GM23338 (cell line): ENCODE results near the gene PAEP. TPM values are rescaled to one million over a fixed set of nuclear protein-coding genes. Genes with fewer than 3 reads are reported as not detected.

Experiments
- ATAC-seq: fragments of 200-7000 bp; cut with Tn5 transposase; 3 replicates; pipeline ENCODE4 v1.9.1; 2020
- DNase-seq: peaks from one replicate; pipeline ENCODE4 v3.0.0-alpha.2; 2015; ENCODE audit warnings: low spot score
- H2AFZ ChIP-seq: fragments of 200-600 bp; sonication (generic); 2 replicates; pipeline ENCODE4 v1.8.0; 2016; ENCODE audit warnings: antibody characterized with exemption, mild to moderate bottlenecking, moderate library complexity
- H3F3A ChIP-seq: fragments of 200-600 bp; sonication (generic); replicated peaks from 2 replicates; pipeline ENCODE4 v1.8.0; 2017; ENCODE audit warnings: antibody characterized with exemption, mixed run types, low read depth
- H3K27ac ChIP-seq: fragments of 200-600 bp; sonication (generic); 2 replicates; pipeline ENCODE4 v1.6.1; 2016; ENCODE audit warnings: low read depth
- H3K27me3 ChIP-seq: fragments of 200-600 bp; sonication (generic); 2 replicates; pipeline ENCODE4 v1.8.0; 2016; ENCODE audit warnings: mild to moderate bottlenecking, mixed run types, moderate library complexity; ENCODE audit not compliant: insufficient read depth
- H3K36me3 ChIP-seq: fragments of 200-600 bp; sonication (generic); 2 replicates; pipeline ENCODE4 v1.8.0; 2016; ENCODE audit warnings: mild to moderate bottlenecking; ENCODE audit not compliant: insufficient read depth
- H3K4me1 ChIP-seq: fragments of 200-600 bp; sonication (generic); 2 replicates; pipeline ENCODE4 v1.8.0; 2016; ENCODE audit warnings: mild to moderate bottlenecking, moderate library complexity; ENCODE audit not compliant: insufficient read depth
- H3K4me2 ChIP-seq: fragments of 200-600 bp; sonication (generic); 2 replicates; pipeline ENCODE4 v1.7.1; 2017; ENCODE audit warnings: mixed run types
- H3K4me3 ChIP-seq: fragments of 200-600 bp; sonication (generic); 2 replicates; pipeline ENCODE4 v1.6.1; 2016; ENCODE audit warnings: mixed run types
- H3K79me2 ChIP-seq: fragments of 200-600 bp; sonication (generic); replicated peaks from 2 replicates; pipeline ENCODE4 v1.8.0; 2017; ENCODE audit warnings: mild to moderate bottlenecking; ENCODE audit not compliant: insufficient read depth
- H3K9me2 ChIP-seq: fragments of 200-600 bp; sonication (generic); 2 replicates; pipeline ENCODE4 v1.8.0; 2017; ENCODE audit not compliant: insufficient read depth
- H4K20me1 ChIP-seq: fragments of 200-600 bp; sonication (generic); replicated peaks from 2 replicates; pipeline ENCODE4 v1.8.0; 2017; ENCODE audit warnings: mild to moderate bottlenecking; ENCODE audit not compliant: insufficient read depth
- H3K27ac Mint-ChIP-seq: 2 replicates; pipeline ENCODE4 v1.8.0; 2020; ENCODE audit warnings: inconsistent platforms, mild to moderate bottlenecking, moderate library complexity, mixed read lengths
- H3K27me3 Mint-ChIP-seq: 3 replicates; pipeline ENCODE4 v1.8.0; 2022; ENCODE audit warnings: low read depth, mild to moderate bottlenecking, moderate library complexity, mixed read lengths, inconsistent platforms; ENCODE audit not compliant: insufficient read depth, poor library complexity
- H3K36me3 Mint-ChIP-seq: 3 replicates; pipeline ENCODE4 v1.8.0; 2021; ENCODE audit warnings: low read depth, mild to moderate bottlenecking, inconsistent platforms, moderate library complexity, mixed read lengths
- H3K4me1 Mint-ChIP-seq: 3 replicates; pipeline ENCODE4 v1.8.0; 2020; ENCODE audit warnings: mild to moderate bottlenecking, inconsistent platforms, mixed read lengths
- H3K4me3 Mint-ChIP-seq: 3 replicates; pipeline ENCODE4 v1.8.0; 2021; ENCODE audit warnings: moderate library complexity, mild to moderate bottlenecking, inconsistent platforms, mixed read lengths
- H3K9me3 Mint-ChIP-seq: 3 replicates; pipeline ENCODE4 v1.8.0; 2020; ENCODE audit warnings: moderate library complexity, mild to moderate bottlenecking, inconsistent platforms, mixed read lengths
- CREB1 ChIP-seq: fragments of 250-450 bp; sonication (Bioruptor Pico); IDR thresholded peaks from 2 replicates; pipeline ENCODE4 v1.5.0; 2020; ENCODE audit warnings: low read depth, mild to moderate bottlenecking, moderate library complexity
- CTCF ChIP-seq, 2 experiments: fragments of 200-600 bp in 1 of 2; sonication (generic) in 1 of 2; conservative IDR thresholded peaks; 2 replicates each; pipeline versions ENCODE4 v1.5.1 to v1.6.1; 2016 to 2017; ENCODE audit warnings: antibody characterized with exemption in 2 of 2, low read depth in 2 of 2, mild to moderate bottlenecking in 2 of 2, moderate library complexity in 1 of 2
- ETS1 ChIP-seq: IDR thresholded peaks from 2 replicates; pipeline ENCODE4 v1.6.1; 2016; ENCODE audit warnings: antibody characterized with exemption
- EZH2 ChIP-seq: fragments of 200-600 bp; sonication (generic); IDR thresholded peaks from one replicate; pipeline ENCODE4 v1.8.0; 2017; ENCODE audit warnings: antibody characterized with exemption, mild to moderate bottlenecking, low read depth; ENCODE audit not compliant: unreplicated experiment
- EZH2phosphoT487 ChIP-seq: fragments of 200-600 bp; sonication (generic); IDR thresholded peaks from one replicate; pipeline ENCODE4 v1.8.1; 2018; ENCODE audit warnings: antibody characterized with exemption; ENCODE audit not compliant: unreplicated experiment
- JUNB ChIP-seq: IDR thresholded peaks from one replicate; pipeline ENCODE4 v1.6.1; 2016; ENCODE audit warnings: antibody characterized with exemption; ENCODE audit not compliant: unreplicated experiment
- NANOG ChIP-seq: IDR thresholded peaks from 2 replicates; pipeline ENCODE4 v1.6.1; 2016; ENCODE audit warnings: antibody characterized with exemption, borderline replicate concordance
- POLR2AphosphoS5 ChIP-seq: IDR thresholded peaks from 2 replicates; pipeline ENCODE4 v1.6.1; 2016; ENCODE audit warnings: antibody characterized with exemption, low read depth
- REST ChIP-seq: IDR thresholded peaks from one replicate; pipeline ENCODE4 v1.6.1; 2018; ENCODE audit warnings: antibody characterized with exemption; ENCODE audit not compliant: unreplicated experiment
- STAT1 ChIP-seq: IDR thresholded peaks from one replicate; pipeline ENCODE4 v1.6.1; 2016; ENCODE audit warnings: antibody characterized with exemption; ENCODE audit not compliant: unreplicated experiment
- ZNF114 ChIP-seq: fragments of 250-450 bp; sonication (Bioruptor Pico); IDR thresholded peaks from 2 replicates; pipeline ENCODE4 v1.5.0; 2020; ENCODE audit warnings: mild to moderate bottlenecking, moderate library complexity
- ZNF331 ChIP-seq: fragments of 250-450 bp; sonication (Bioruptor Pico); IDR thresholded peaks from 2 replicates; pipeline ENCODE4 v1.5.0; 2020; ENCODE audit warnings: low read depth, mild to moderate bottlenecking, moderate library complexity
- ZNF462 ChIP-seq: fragments of 250-450 bp; sonication (Bioruptor Pico); IDR thresholded peaks from 2 replicates; pipeline ENCODE4 v1.5.0; 2020; ENCODE audit warnings: mild to moderate bottlenecking, moderate library complexity
- polyA plus RNA-seq: library from polyadenylated mRNA; unstranded; fragments of >200 nt; fragmentation: Nextera tagmentation; extraction: Ambion mirVana; gene quantifications from 2 replicates; pipeline ENCODE4 v1.2.1, GENCODE V29; 2016
- total RNA-seq: library from RNA; depleted of rRNA; stranded (reverse); fragments of >200 nt; shearing (Covaris generic); gene quantifications from 2 replicates; pipeline ENCODE4 v1.2.3, GENCODE V29; 2014

The PAEP gene
- total and polyA plus RNA-seq, 2 experiments from 2014 or later = not detected

GRCh38 chr9:135607401-135608293, 46.1 kb downstream of the PAEP start:
- DNase-seq (no peak), ATAC-seq (no peak)
- Histone ChIP-seq H3K4me2 (no peak overlapping the region), H3K4me3 (no peak overlapping the region), H3K79me2 (no peaks in the 10 kb centered on the region), H3K36me3 (no peaks in the 10 kb centered on the region), H4K20me1 (no peaks in the 10 kb centered on the region), H3K4me1 (no peaks in the 10 kb centered on the region), H2AFZ (no peak overlapping the region), H3F3A (no peaks in the 10 kb centered on the region), H3K27me3 (no peaks in the 10 kb centered on the region), H3K27ac (no peak overlapping the region), H3K9me2 (no peaks in the 10 kb centered on the region)
- peaks cover 3% of the 10 kb centered on the region for H3K4me1 Mint-ChIP-seq
- peaks cover 9% of the 10 kb centered on the region for H3K27me3 Mint-ChIP-seq
- peaks cover 17% of the 10 kb centered on the region for H3K36me3 Mint-ChIP-seq
- H3K9me3 Mint-ChIP-seq = peaks cover 27% of the 10 kb centered on the region
- no peak overlapping the region for H3K4me3 Mint-ChIP-seq
- no peak overlapping the region for H3K27ac Mint-ChIP-seq
- TF ChIP-seq POLR2AphosphoS5 (no peak), CTCF (conservative IDR thresholded peaks at IDR 0.05; ENCODE audit: low read depth in 2 of 2) (no peak), JUNB (no peak), CREB1 (CRISPR knock-in tag) (no peak), ZNF114 (CRISPR knock-in tag) (no peak), NANOG (no peak), EZH2phosphoT487 (no peak), EZH2 (no peak), REST (no peak), ZNF331 (CRISPR knock-in tag) (no peak), ETS1 (no peak), STAT1 (no peak), ZNF462 (CRISPR knock-in tag) (no peak)
